Kidney (tissue), 14 donors: ENCODE data around the gene CFDP1. TPM values are rescaled to one million over a fixed set of nuclear protein-coding genes. Genes with fewer than 3 reads are reported as not detected.

Source experiments
- DNase-seq, 5 donors: peaks; one replicate each; pipeline ENCODE4 v3.0.0-alpha.2; 2013 to 2020
- FAIRE-seq: peaks from 2 replicates; lab custom pipeline; 2012; peaks lifted over from hg19 to GRCh38; lab: Jason Lieb, UNC
- H3K27ac ChIP-seq, 2 donors: one replicate each; pipeline ENCODE4 v1.7.0; 2013; ENCODE audit warnings: low read depth in 2 of 2, low read length in 2 of 2, inconsistent platforms in 1 of 2
- H3K27me3 ChIP-seq: one replicate; pipeline ENCODE4 v1.7.1; 2013; ENCODE audit warnings: low read length, inconsistent platforms; ENCODE audit not compliant: control insufficient read depth, insufficient read depth
- H3K36me3 ChIP-seq, 3 donors: one replicate each; pipeline versions ENCODE4 v1.7.0 to v1.7.1; 2013; ENCODE audit warnings: low read length in 3 of 3, control low read depth in 1 of 3, inconsistent platforms in 1 of 3; ENCODE audit not compliant: insufficient read depth in 3 of 3, control insufficient read depth in 2 of 3
- H3K4me1 ChIP-seq, 3 donors: one replicate each; pipeline versions ENCODE4 v1.7.0 to v1.7.1; 2013; ENCODE audit warnings: low read length in 3 of 3, inconsistent platforms in 1 of 3, low read depth in 1 of 3; ENCODE audit not compliant: control insufficient read depth in 2 of 3, insufficient read depth in 2 of 3
- H3K4me3 ChIP-seq, 3 donors: one replicate each; pipeline versions ENCODE4 v1.7.0 to v1.8.1; 2013; ENCODE audit warnings: low read length in 3 of 3, control low read depth in 1 of 3, inconsistent platforms in 1 of 3
- H3K9ac ChIP-seq, 3 donors: one replicate each; pipeline versions ENCODE4 v1.7.0 to v1.7.1; 2013; ENCODE audit warnings: low read length in 3 of 3, control low read depth in 1 of 3, inconsistent platforms in 1 of 3
- H3K9me3 ChIP-seq, 3 donors: one replicate each; pipeline versions ENCODE4 v1.7.0 to v1.7.1; 2013; ENCODE audit warnings: low read length in 3 of 3, control low read depth in 1 of 3, inconsistent platforms in 1 of 3; ENCODE audit not compliant: control insufficient read depth in 2 of 3, insufficient read depth in 1 of 3
- intact Hi-C: fragments of 100-400 bp; cut with DNase I; formaldehyde crosslinking; loops from one replicate; pipeline ENCODE4 v1.11.1; 2022
- polyA plus RNA-seq: library from polyadenylated mRNA; stranded (reverse); fragments of 350-450 nt; fragmentation: Illumina TruSeq; extraction: RNeasy Lipid Tissue Mini Kit (QIAGEN cat#74804); gene quantifications from one replicate; pipeline ENCODE4 v1.2.3, GENCODE V29; 2014; ENCODE audit warnings: low read depth, low replicate concordance; ENCODE audit not compliant: insufficient read depth
- total RNA-seq: library from RNA; stranded (reverse); fragmentation: NEBNext Ultra II Directional; extraction: Animal tissue kit (Norgen Biotek cat#: 25700); gene quantifications from one replicate; pipeline ENCODE4 v1.2.1, GENCODE V29; 2021
- TF ChIP-seq, protein P1 (sequence below): IDR thresholded peaks from 3 replicates; pipeline ENCODE4 v1.5.1; 2012; ENCODE audit warnings: mild to moderate bottlenecking, moderate library complexity, borderline replicate concordance; ENCODE audit not compliant: insufficient read depth; ENCODE audit errors: extremely low read depth
- donor health status: control.
- donor health status: control.
- donor health status: control.
- donor health status: control.
- donor health status: control.
- donor health status: DM: yes; HTN: yes; CAD: no.
- donor health status: Normal renal cell carcinoma (clear cell type).

The CFDP1 gene
- total and polyA plus RNA-seq, 2 donors from 2014 or later, result 53.5 to 148 TPM

DNA sequence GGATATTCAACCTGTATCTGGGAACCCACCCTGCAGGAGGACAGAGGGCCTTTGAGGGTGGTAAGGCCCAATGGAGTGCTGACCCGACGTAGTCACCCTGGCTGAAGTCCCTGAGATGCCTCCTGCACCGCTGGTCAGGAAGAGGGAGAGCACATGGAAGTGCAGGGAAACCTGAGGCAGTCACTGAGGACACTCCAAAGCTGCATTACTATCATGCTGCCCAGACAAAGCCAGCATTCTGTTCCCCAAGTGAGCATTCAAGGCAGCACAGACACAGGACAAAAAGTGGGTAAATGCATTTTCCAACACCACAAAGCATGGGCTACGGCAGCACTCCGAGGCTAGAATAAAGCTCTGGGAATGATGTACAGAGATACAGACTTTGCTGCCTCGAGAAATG, 135.0 kb downstream of the CFDP1 start:
- H3K36me3 ChIP-seq, result peaks cover 2 to 33% (median 19%) of the 10 kb centered on the region in 3 donors
- intact Hi-C loops, result no loop called here
- no peaks in the 10 kb centered on the region for H3K27me3 ChIP-seq
- no peaks in the 10 kb centered on the region for H3K4me1 ChIP-seq
- H3K27ac ChIP-seq, result no peak overlapping the region
- no peak overlapping the region for H3K9ac ChIP-seq
- TF ChIP-seq, protein P1, sequence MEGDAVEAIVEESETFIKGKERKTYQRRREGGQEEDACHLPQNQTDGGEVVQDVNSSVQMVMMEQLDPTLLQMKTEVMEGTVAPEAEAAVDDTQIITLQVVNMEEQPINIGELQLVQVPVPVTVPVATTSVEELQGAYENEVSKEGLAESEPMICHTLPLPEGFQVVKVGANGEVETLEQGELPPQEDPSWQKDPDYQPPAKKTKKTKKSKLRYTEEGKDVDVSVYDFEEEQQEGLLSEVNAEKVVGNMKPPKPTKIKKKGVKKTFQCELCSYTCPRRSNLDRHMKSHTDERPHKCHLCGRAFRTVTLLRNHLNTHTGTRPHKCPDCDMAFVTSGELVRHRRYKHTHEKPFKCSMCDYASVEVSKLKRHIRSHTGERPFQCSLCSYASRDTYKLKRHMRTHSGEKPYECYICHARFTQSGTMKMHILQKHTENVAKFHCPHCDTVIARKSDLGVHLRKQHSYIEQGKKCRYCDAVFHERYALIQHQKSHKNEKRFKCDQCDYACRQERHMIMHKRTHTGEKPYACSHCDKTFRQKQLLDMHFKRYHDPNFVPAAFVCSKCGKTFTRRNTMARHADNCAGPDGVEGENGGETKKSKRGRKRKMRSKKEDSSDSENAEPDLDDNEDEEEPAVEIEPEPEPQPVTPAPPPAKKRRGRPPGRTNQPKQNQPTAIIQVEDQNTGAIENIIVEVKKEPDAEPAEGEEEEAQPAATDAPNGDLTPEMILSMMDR, result no peak
- FAIRE-seq (no peak), DNase-seq (no peak)
- no peaks in the 10 kb centered on the region for H3K9me3 ChIP-seq
- H3K4me3 ChIP-seq, result no peak overlapping the region

DNA sequence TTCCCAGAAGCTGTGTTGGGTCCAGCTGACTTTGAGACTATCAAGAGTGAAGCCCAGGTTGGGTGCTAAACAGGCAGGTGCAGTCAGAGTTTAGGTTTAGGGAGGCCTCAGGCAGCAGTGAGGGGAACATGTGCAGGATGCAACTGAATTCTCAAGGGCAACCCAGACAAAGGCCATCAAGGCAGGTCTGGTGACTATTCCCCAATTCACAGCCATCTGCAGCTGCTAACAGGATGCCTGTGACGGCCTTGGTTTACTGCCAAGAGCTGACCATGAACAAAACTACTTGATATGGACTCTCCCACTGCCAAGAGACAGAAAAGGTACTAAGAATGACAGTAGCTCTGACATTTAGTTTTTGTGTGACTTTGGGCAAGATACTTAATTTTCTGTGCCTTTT, 136.7 kb downstream of the CFDP1 start:
- no peaks in the 10 kb centered on the region for H3K4me1 ChIP-seq
- TF ChIP-seq, protein P1, result no peak
- H3K9ac ChIP-seq, result no peak overlapping the region
- no peak overlapping the region for H3K4me3 ChIP-seq
- peaks cover 2 to 45% (median 16%) of the 10 kb centered on the region in 3 donors for H3K36me3 ChIP-seq
- intact Hi-C loops, result no loop called here
- no peaks in the 10 kb centered on the region for H3K27me3 ChIP-seq
- FAIRE-seq (no peak), DNase-seq (peak in 1 of 5 donors; percentile 54)
- H3K27ac ChIP-seq, result no peak overlapping the region
- H3K9me3 ChIP-seq, result no peaks in the 10 kb centered on the region

DNA sequence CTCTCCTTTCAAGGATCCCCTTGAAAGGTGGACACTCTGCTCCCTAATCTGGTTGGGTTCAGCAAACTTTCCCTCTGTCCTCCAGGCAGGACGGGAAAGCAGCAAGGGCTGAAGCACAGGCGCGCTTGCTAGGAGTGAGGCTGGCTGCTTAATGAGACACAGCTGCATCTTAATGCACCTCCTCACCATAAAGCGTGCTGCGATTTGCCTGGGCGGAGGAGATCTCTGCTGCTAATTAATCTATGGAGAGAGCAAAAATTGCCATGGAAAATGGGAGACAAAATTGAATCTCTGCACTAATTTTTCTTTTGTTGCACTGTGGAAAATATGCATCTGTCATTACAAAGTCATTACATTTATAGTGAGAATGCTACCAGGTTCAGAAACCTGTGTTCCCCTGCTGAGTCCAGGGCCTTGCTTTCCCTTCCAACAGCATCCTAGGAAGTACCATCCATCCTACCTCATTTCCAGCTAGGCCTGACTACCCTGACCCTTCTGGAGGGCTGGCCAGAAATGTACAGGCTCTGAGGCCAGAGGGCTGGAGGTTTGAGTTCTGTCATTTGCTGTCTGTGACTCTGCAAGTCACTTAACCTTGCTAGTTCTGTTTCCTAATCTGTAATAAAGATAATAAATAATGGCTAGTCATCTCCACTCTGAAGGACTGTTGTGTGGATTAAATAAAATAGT, 138.4 kb downstream of the CFDP1 start:
- no peak overlapping the region for H3K4me3 ChIP-seq
- H3K9me3 ChIP-seq, result no peaks in the 10 kb centered on the region
- no peak for DNase-seq
- no peaks in the 10 kb centered on the region for H3K4me1 ChIP-seq
- no peaks in the 10 kb centered on the region for H3K27me3 ChIP-seq
- H3K27ac ChIP-seq, result no peak overlapping the region
- no peak overlapping the region for H3K9ac ChIP-seq
- no peak for FAIRE-seq
- intact Hi-C loops, result no loop called here
- peaks cover 2 to 43% (median 19%) of the 10 kb centered on the region in 3 donors for H3K36me3 ChIP-seq
- TF ChIP-seq, protein P1, result no peak
